Skeletal muscle satellite cell (primary cell): ENCODE measurements around the gene PECR.

Experiments used
- H3K27me3 ChIP-seq: 2 replicates; pipeline ENCODE4 v1.7.0; 2013; ENCODE audit warnings: low read length; ENCODE audit not compliant: control insufficient read depth, insufficient read depth
- H3K36me3 ChIP-seq: 2 replicates; pipeline ENCODE4 v1.7.0; 2013; ENCODE audit warnings: mild to moderate bottlenecking, control low read depth, low read length; ENCODE audit not compliant: insufficient read depth
- H3K4me1 ChIP-seq: 2 replicates; pipeline ENCODE4 v1.7.0; 2013; ENCODE audit warnings: low read length; ENCODE audit not compliant: control insufficient read depth, insufficient read depth
- H3K4me2 ChIP-seq: 2 replicates; pipeline ENCODE4 v1.7.0; 2013; ENCODE audit warnings: mild to moderate bottlenecking, low read length
- H3K4me3 ChIP-seq: 2 replicates; pipeline ENCODE4 v1.7.0; 2013; ENCODE audit warnings: low read length
- H3K9ac ChIP-seq: 2 replicates; pipeline ENCODE4 v1.7.0; 2013; ENCODE audit warnings: mild to moderate bottlenecking, low read depth, low read length, moderate library complexity
- H3K9me3 ChIP-seq: replicated peaks from 2 replicates; pipeline ENCODE4 v1.7.0; 2013; ENCODE audit warnings: mild to moderate bottlenecking, control low read depth, low read length

PECR gene

DNA sequence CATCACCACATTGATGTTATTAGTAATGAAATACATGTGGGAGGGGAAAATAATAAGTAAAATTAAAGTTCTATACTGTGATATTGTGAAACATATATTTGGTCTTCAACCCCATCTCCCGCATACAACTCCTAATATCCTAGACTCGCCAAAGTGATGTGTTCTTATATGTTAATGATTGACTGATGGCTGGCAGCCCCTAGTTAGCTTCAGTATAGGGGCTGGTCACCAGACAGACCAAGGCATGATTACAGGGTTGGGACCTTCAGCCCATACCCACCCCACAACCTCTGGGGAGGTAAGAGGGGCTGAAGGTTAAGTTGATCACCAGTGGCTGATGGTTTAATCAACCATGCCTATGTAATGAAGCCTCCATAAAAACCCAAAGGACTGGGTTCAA lies 40.2 kb downstream of the PECR start:
- Histone ChIP-seq H3K36me3 (no peaks in the 10 kb centered on the region), H3K4me3 (no peak overlapping the region)

DNA sequence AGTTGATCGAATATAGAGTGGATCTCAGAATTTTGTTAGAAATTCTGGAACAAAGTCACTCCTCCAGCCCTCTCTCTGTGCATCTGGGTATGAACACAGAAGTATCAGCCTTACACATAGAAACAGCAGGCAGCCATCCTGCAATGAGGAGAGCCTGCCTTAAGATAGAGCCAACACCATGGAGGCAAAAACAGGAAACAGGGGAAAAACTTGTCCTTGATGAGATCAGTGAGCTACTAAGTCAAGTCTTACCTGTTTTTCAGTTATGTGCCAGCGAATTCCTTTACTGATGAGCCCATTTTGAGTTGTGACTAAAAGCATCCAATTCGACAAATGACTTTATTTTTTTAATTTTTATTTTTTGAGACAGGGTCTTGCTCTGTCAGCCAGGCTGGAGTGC lies 41.7 kb downstream of the PECR start:
- Histone ChIP-seq H3K9ac (no peak overlapping the region), H3K9me3 (no peaks in the 10 kb centered on the region), H3K4me2 (no peak overlapping the region), H3K4me1 (no peaks in the 10 kb centered on the region), H3K4me3 (no peak overlapping the region), H3K27me3 (no peaks in the 10 kb centered on the region), H3K36me3 (peaks cover 3% of the 10 kb centered on the region)

More for the DNA sequence above, 40.2 kb downstream of the PECR start:
- no peak overlapping the region for H3K4me2 ChIP-seq
- H3K27me3 ChIP-seq = no peaks in the 10 kb centered on the region
- no peaks in the 10 kb centered on the region for H3K9me3 ChIP-seq
- no peak overlapping the region for H3K9ac ChIP-seq
- no peaks in the 10 kb centered on the region for H3K4me1 ChIP-seq

DNA sequence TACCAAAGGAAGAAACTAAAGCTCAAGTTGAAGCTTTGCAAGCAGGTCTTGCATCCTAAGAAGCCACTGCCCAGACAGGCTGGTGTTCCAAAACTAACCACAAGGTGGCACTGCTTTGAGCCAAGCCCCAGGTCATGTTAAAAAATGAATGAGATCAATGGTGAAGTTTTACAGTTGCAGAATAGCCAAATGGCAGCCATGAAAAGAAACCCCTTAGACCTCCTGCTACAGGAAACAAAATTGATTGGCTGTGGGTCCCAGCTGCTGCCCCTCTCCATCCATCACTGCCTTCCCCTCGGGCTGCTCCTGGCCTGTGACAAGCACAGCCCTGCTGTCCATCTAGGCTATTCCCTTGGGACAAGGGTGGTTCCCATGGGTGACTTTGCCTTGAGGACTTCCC lies 47.5 kb downstream of the PECR start:
- H3K4me2 ChIP-seq = no peak overlapping the region
- H3K9ac ChIP-seq = no peak overlapping the region
- H3K9me3 ChIP-seq = no peaks in the 10 kb centered on the region
- peaks cover 3% of the 10 kb centered on the region for H3K36me3 ChIP-seq
- H3K27me3 ChIP-seq = no peaks in the 10 kb centered on the region
- no peak overlapping the region for H3K4me3 ChIP-seq
- peaks cover 17% of the 10 kb centered on the region for H3K4me1 ChIP-seq

DNA sequence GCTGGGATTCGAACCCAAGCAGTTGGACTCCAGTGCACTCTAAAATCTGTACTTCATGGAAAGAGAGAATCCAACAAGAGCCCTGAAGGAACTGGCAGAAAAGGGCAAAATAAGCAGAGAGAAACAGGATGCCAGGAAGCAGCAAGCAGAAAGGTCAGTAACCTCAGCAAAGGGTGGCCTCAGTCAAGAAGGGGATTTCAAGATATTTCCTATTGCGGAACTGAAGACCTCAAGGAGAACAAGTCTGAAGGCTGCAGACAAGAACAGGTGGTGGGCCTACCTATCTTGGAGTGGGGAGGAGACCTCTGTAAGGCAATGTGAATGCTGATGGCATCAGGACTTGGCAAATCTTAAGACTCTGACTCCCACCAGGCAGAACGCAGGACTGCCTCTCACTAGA lies 48.2 kb downstream of the PECR start:
- no peaks in the 10 kb centered on the region for H3K27me3 ChIP-seq
- no peak overlapping the region for H3K4me3 ChIP-seq
- H3K4me1 ChIP-seq = peaks cover 17% of the 10 kb centered on the region
- H3K4me2 ChIP-seq = no peak overlapping the region
- H3K9ac ChIP-seq = no peak overlapping the region
- H3K9me3 ChIP-seq = no peaks in the 10 kb centered on the region
- H3K36me3 ChIP-seq = peaks cover 3% of the 10 kb centered on the region

DNA sequence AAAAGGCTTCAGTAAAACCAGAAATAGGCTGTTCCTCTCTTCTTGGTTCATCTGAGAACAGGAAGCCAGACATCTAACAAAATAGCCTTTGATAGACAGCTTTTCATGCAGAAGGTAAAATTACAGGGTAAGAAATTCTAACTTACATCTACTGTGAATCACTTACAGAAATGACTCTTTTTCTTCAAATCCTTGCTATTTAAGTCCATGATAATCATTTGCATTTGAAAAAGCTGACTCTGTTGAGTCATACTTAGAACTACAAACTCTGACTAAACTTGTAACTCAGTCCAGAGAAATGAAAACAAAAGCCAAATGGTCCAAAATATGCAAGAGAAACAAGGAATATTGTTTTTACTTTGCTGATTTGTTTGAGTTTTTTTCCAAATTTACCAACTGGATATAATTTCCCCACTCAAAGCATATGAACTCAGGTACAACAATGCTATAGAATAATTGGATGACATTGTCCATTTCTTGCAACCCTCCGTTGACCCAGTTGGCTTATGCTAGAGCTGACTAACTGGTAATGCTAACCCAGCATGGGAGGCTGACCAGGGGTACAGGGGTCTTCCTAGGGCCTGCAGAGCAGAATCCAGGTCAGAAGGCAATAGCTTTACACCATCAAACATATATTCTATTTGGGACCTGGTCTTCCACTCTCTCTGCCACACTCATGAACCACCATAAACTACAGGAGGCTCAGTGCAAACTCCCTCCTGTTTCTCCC lies 49.5 kb downstream of the PECR start:
- Histone ChIP-seq H3K9ac (no peak overlapping the region), H3K4me3 (no peak overlapping the region), H3K9me3 (no peaks in the 10 kb centered on the region), H3K4me1 (peaks cover 17% of the 10 kb centered on the region), H3K27me3 (no peaks in the 10 kb centered on the region), H3K4me2 (peak overlapping the region; percentile 61), H3K36me3 (peaks cover 3% of the 10 kb centered on the region)

DNA sequence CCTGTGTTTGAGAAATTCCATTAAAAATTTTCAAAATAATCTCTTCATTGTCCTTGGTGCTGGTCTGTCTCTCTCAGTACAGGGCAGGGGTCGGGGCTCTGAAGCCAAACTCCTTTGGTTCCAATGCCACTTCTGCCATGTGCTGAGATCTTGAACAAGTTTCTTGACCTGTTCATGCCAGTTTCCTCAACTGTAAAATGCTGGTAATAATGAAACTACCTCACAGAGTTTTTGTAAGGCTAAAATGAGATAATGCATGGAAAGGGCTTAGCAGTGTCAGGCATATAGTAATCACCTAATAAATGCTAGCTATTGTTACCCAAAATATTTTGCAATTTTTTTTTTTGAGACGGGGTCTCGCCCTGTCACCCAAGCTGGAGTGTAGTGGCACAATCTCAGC lies 51.4 kb downstream of the PECR start:
- Histone ChIP-seq H3K4me3 (no peak overlapping the region), H3K27me3 (no peaks in the 10 kb centered on the region), H3K36me3 (no peaks in the 10 kb centered on the region), H3K4me1 (peaks cover 17% of the 10 kb centered on the region), H3K4me2 (no peak overlapping the region), H3K9me3 (no peaks in the 10 kb centered on the region), H3K9ac (no peak overlapping the region)

DNA sequence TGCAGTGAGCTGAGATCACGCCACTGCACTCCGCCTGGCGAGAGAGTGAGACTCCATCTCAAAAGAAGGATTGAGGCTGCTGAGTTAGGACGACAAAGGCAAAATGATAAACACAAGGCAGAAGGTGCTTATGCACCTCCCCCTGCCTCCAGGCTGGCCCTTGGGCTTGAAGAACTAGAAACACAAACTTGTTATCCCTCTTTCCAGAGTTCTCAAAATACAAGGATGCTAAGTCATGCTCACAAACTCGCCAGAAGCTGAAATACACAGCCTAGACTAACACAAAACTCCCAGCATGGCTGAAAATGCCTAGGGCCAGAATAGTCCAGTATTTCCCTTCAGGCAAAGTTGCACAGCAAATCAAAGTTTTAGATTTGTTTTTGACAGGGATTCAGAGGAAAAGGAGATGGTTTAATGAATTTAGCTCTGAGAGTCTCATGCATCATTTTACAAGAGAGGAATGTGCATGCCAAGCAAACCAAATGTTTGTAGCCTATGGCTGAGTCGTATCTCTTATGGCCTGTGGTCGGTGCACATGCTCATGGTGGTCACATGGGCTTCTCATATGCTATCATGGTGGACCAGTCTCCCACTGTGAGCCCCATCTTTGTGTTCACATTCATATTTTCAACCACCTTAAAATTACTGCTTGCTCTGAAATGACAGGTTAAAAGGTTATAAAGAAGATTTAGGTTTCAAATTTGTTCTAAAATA lies 52.0 kb downstream of the PECR start:
- Histone ChIP-seq H3K4me2 (no peak overlapping the region), H3K27me3 (no peaks in the 10 kb centered on the region), H3K36me3 (no peaks in the 10 kb centered on the region), H3K4me3 (no peak overlapping the region), H3K9ac (no peak overlapping the region), H3K4me1 (peaks cover 17% of the 10 kb centered on the region), H3K9me3 (no peaks in the 10 kb centered on the region)

DNA sequence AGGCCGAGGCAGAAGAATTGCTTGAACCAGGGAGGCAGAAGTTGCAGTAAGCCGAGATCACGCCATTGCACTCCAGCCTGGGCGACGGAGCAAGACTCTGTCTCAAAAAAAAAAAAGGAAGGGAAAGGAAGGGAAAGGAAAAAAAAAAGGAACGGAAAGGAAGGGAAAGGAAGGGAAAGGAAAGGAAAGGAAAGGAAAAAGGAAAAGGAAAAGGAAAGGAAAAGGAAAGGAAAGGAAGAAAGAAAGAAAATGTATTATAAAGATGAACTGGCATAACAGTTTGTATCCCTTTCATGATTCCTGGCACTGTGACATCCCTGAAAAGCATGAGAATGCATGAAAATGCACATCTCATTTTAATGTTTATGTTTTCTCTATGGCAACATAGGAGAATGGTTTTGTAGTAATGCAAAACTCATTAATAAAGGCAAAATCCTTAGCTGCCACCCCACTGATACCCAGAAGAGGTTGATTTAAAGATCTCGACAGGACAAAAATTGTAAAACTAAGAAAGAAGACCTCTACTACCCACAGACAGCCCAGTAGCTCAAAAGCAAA lies 56.8 kb downstream of the PECR start:
- Histone ChIP-seq H3K9me3 (no peaks in the 10 kb centered on the region), H3K4me2 (no peak overlapping the region), H3K36me3 (no peaks in the 10 kb centered on the region), H3K27me3 (no peaks in the 10 kb centered on the region), H3K9ac (no peak overlapping the region), H3K4me1 (peaks cover 5% of the 10 kb centered on the region), H3K4me3 (no peak overlapping the region)

DNA sequence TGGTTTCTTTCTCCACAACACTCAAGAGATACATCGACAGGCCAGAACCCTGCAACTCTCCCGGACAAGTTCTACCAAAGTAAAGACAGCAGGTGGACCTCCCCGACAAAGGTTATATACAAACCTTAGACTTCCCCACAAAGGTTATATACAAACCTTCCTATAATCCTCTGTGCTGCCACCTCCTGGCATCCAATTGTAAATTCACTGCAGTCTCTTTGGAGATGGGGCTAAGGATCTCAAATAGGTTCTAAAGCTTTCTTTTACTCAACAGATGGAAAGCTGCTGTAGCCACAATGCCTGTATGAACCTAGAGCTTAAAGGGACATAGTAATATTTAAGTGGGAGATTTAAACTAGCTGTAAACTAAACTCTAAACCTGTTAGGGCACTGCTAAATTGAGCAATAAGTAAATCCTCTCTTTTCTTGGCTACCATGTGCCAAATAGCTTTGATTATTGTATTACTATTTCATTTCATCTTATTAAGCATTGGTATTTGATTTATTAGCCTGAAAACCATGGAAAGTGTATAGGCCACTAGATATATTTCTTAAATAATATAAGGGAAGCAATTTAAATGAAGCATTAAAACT lies 58.5 kb downstream of the PECR start:
- H3K4me2 ChIP-seq = no peak overlapping the region
- H3K4me1 ChIP-seq = no peaks in the 10 kb centered on the region
- no peaks in the 10 kb centered on the region for H3K9me3 ChIP-seq

DNA sequence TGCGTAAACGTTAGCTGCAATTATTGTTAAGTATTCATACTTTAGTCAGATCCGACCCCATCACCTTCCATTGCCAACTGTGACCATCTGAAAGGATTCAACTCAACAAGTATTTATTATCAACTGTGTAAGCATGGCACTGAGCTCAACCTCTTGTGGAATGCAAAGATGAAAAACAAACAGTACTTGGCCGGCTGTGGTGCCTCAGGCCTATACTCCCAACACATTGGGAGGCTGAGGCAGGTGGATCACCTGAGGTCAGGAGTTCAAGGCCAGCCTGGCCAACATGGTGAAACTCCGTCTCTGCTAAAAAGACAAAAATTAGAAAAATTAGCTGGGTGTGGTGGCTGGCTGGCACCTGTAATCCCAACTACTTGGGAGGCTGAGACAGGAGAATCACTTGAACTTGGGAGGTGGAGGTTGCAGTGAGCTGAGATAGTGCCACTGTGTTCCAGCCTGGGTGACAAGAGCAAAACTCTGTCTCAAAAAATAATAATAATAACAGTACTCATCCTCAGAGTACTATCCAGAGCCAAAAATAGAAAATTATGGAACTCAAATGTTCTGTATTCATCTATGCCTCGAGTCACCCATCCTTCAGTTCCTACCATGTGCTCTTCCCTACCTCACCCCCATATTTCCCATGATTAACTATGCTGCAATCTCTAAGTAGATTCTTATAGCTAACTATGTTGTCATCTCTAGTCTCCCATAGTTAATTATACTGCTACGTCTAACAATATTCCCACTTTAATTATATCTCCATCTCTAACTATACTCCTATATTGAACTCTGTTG lies 59.6 kb downstream of the PECR start:
- H3K9ac ChIP-seq = no peak overlapping the region
- H3K27me3 ChIP-seq = no peaks in the 10 kb centered on the region
- no peaks in the 10 kb centered on the region for H3K9me3 ChIP-seq
- no peak overlapping the region for H3K4me2 ChIP-seq
- H3K4me3 ChIP-seq = no peak overlapping the region
- peaks cover 5% of the 10 kb centered on the region for H3K4me1 ChIP-seq
- H3K36me3 ChIP-seq = no peaks in the 10 kb centered on the region

More for the DNA sequence above, 58.5 kb downstream of the PECR start:
- H3K27me3 ChIP-seq = no peaks in the 10 kb centered on the region
- no peak overlapping the region for H3K4me3 ChIP-seq
- no peaks in the 10 kb centered on the region for H3K36me3 ChIP-seq
- no peak overlapping the region for H3K9ac ChIP-seq

DNA sequence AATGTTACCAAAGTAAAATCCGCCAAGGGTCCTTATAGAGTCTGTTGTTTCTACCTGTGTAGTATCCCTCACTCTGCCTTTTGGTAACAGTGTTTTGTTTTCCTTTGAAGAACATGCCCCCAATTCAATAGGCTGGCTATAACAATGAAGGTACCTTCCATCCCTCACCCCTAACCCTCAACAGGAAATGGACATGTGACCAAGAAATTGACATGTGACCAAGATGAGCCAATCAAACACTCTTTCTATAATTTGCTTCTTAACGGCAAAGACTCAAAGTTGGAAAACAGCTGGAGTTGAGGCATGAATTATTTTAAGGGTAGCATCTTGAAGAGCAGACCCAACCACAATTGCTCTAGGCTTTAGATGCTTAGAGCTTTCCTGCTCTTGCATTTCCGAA lies 62.9 kb downstream of the PECR start:
- Histone ChIP-seq H3K4me3 (no peak overlapping the region), H3K4me2 (no peak overlapping the region), H3K9me3 (no peaks in the 10 kb centered on the region), H3K9ac (no peak overlapping the region), H3K27me3 (no peaks in the 10 kb centered on the region), H3K36me3 (no peaks in the 10 kb centered on the region), H3K4me1 (peaks cover 12% of the 10 kb centered on the region)
